PC-3 (cell line): ENCODE results near the gene LSM8. TPM values are rescaled to one million over a fixed set of nuclear protein-coding genes. Genes with fewer than 3 reads are reported as not detected.

ENCODE experiments used
- ATAC-seq: fragments of 200-7000 bp; cut with Tn5 transposase; 2 replicates; pipeline ENCODE4 v1.9.1; 2020; ENCODE audit warnings: mild to moderate bottlenecking, moderate library complexity
- BruUV-seq: library from RNA; stranded (reverse); fragments of 400-500 nt; replicated peaks from 2 replicates; lab custom pipeline; 2021; lab: Mats Ljungman, UMichigan
- CTCF ChIA-PET: fragments of 300-600 bp; sonication (Branson Sonifier 250); formaldehyde crosslinking; loops from one replicate; lab custom pipeline; 2022; ENCODE audit warnings: antibody characterized with exemption; lab: Charles Lee
- POLR2A ChIA-PET: fragments of 300-600 bp; sonication (Branson Sonifier 250); formaldehyde crosslinking; loops from one replicate; lab custom pipeline; 2022; ENCODE audit warnings: antibody characterized with exemption; ENCODE audit not compliant: unreplicated experiment; lab: Charles Lee
- DNase-seq: peaks from one replicate; pipeline ENCODE4 v3.0.0-alpha.2; 2015
- H2AFZ ChIP-seq: fragments of 300-600 bp; sonication (generic); 2 replicates; pipeline ENCODE4 v1.6.0; 2016; ENCODE audit warnings: antibody characterized with exemption, low read length
- H3F3A ChIP-seq: fragments of 300-600 bp; sonication (generic); one replicate; pipeline ENCODE4 v1.6.0; 2017; ENCODE audit warnings: antibody characterized with exemption, low read length, control low read depth, mild to moderate bottlenecking; ENCODE audit not compliant: unreplicated experiment
- H3K27ac ChIP-seq: fragments of 300-600 bp; sonication (generic); 2 replicates; pipeline ENCODE4 v1.5.1; 2016; ENCODE audit warnings: mild to moderate bottlenecking, low read length
- H3K27me3 ChIP-seq: fragments of 300-600 bp; sonication (generic); 2 replicates; pipeline ENCODE4 v1.6.1; 2016; ENCODE audit warnings: low read length, mixed read lengths
- H3K36me3 ChIP-seq: fragments of 300-600 bp; sonication (generic); 2 replicates; pipeline ENCODE4 v1.6.1; 2016; ENCODE audit warnings: low read depth, mixed run types, low read length, mixed read lengths
- H3K4me1 ChIP-seq: fragments of 300-600 bp; sonication (generic); 2 replicates; pipeline ENCODE4 v1.5.1; 2016; ENCODE audit warnings: low read length; ENCODE audit not compliant: insufficient read depth
- H3K4me2 ChIP-seq: fragments of 300-600 bp; sonication (generic); 2 replicates; pipeline ENCODE4 v1.6.0; 2016; ENCODE audit warnings: low read length
- H3K4me3 ChIP-seq: fragments of 300-600 bp; sonication (generic); 2 replicates; pipeline ENCODE4 v1.5.1; 2016; ENCODE audit warnings: mild to moderate bottlenecking, low read length, mixed read lengths
- H3K79me2 ChIP-seq: fragments of 300-600 bp; sonication (generic); 2 replicates; pipeline ENCODE4 v1.6.1; 2017; ENCODE audit warnings: low read length, mixed read lengths
- H3K9ac ChIP-seq: fragments of 300-600 bp; sonication (generic); 2 replicates; pipeline ENCODE4 v1.6.0; 2016; ENCODE audit warnings: mild to moderate bottlenecking, low read length
- H3K9me2 ChIP-seq: fragments of 300-600 bp; sonication (generic); replicated peaks from 2 replicates; pipeline ENCODE4 v1.6.1; 2016; ENCODE audit warnings: mixed run types, low read length, mixed read lengths
- H3K9me3 ChIP-seq: fragments of 300-600 bp; sonication (generic); 2 replicates; pipeline ENCODE4 v1.6.1; 2016; ENCODE audit warnings: low read length, mixed read lengths
- H4K20me1 ChIP-seq: fragments of 300-600 bp; sonication (generic); 2 replicates; pipeline ENCODE4 v1.6.1; 2016; ENCODE audit warnings: low read length, mixed read lengths
- CTCF ChIP-seq: fragments of 300-600 bp; sonication (generic); conservative IDR thresholded peaks from 2 replicates; pipeline ENCODE4 v1.5.1; 2017; ENCODE audit warnings: antibody characterized with exemption, low read depth, mild to moderate bottlenecking, low read length
- EZH2 ChIP-seq: fragments of 300-600 bp; sonication (generic); IDR thresholded peaks from one replicate; pipeline ENCODE4 v1.6.1; 2017; ENCODE audit warnings: antibody characterized with exemption, mild to moderate bottlenecking, low read length; ENCODE audit not compliant: unreplicated experiment
- EZH2phosphoT487 ChIP-seq: fragments of 300-600 bp; sonication (generic); IDR thresholded peaks from 2 replicates; pipeline ENCODE4 v1.6.1; 2018; ENCODE audit warnings: mild to moderate bottlenecking, antibody characterized with exemption, low read length, borderline replicate concordance
- intact Hi-C: fragments of 100-400 bp; cut with micrococcal nuclease; formaldehyde crosslinking; loops from 2 replicates; pipeline ENCODE4 v1.9.0; 2023
- total RNA-seq: library from RNA; depleted of rRNA; stranded (reverse); fragments of >200 nt; gene quantifications from 2 replicates; pipeline ENCODE4 v1.2.3, GENCODE V29; 2014

Gene LSM8
- total RNA-seq, 1 experiment from 2014 or later = 55.1 TPM

GRCh38 chr7:118217210-118217619, 33.3 kb downstream of the LSM8 start:
- TF ChIP-seq EZH2 (no peak), CTCF (no peak), EZH2phosphoT487 (no peak)
- Histone ChIP-seq H3K4me3 (no peak overlapping the region), H3K36me3 (no peaks in the 10 kb centered on the region), H3K9ac (no peak overlapping the region), H2AFZ (no peak overlapping the region), H3K27ac (no peak overlapping the region), H3K27me3 (0 out of 2 replicates have a peak, but pooled peaks cover 5% of the 10 kb centered on the region), H3K79me2 (no peaks in the 10 kb centered on the region), H3K9me3 (no peaks in the 10 kb centered on the region), H3K4me1 (no peaks in the 10 kb centered on the region), H3K9me2 (no peaks in the 10 kb centered on the region), H3F3A (no peaks in the 10 kb centered on the region), H4K20me1 (no peaks in the 10 kb centered on the region), H3K4me2 (no peak overlapping the region)
- ChIA-PET CTCF (no interaction called here), POLR2A (no interaction called here)
- DNase-seq = no peak
- no peak for ATAC-seq
- BruUV-seq = no TSS peak
- intact Hi-C loops = no loop called here

GRCh38 chr7:118218413-118219156, 34.6 kb downstream of the LSM8 start:
- H3K9me3 ChIP-seq = no peaks in the 10 kb centered on the region
- ATAC-seq = no peak
- no peaks in the 10 kb centered on the region for H3K4me1 ChIP-seq
- no peak overlapping the region for H3K9ac ChIP-seq
- H3K36me3 ChIP-seq = no peaks in the 10 kb centered on the region
- BruUV-seq = no TSS peak
- no peak overlapping the region for H3K4me2 ChIP-seq
- H4K20me1 ChIP-seq = no peaks in the 10 kb centered on the region
- TF ChIP-seq EZH2 = no peak
- no peaks in the 10 kb centered on the region for H3F3A ChIP-seq
- no peak overlapping the region for H2AFZ ChIP-seq
- H3K79me2 ChIP-seq = no peaks in the 10 kb centered on the region
- no peak overlapping the region for H3K27ac ChIP-seq
- CTCF ChIA-PET = no interaction called here
- 0 out of 2 replicates have a peak, but pooled peaks cover 9% of the 10 kb centered on the region for H3K27me3 ChIP-seq
- POLR2A ChIA-PET = no interaction called here
- no peaks in the 10 kb centered on the region for H3K9me2 ChIP-seq
- intact Hi-C loops = no loop called here
- no peak for DNase-seq
- no peak overlapping the region for H3K4me3 ChIP-seq

DNA sequence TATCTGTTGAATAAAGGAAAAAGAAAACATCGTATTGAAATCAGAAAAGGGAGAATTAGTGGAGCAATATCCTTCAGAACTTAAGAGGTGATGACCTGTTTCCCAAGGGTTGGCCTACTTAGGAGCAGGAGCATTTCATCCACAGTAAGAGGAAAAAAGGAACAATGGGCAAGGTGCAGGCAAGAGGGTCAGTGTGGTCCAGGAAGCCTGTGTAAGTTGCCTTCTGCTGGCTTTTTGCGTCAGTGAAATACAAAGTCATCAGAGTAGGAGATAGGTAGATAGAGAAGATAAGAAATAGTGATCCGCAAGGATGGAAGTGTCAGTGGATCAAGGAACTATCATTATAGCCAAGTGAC, 35.2 kb downstream of the LSM8 start:
- Histone ChIP-seq H3K4me2 (no peak overlapping the region), H3K36me3 (no peaks in the 10 kb centered on the region), H3F3A (no peaks in the 10 kb centered on the region), H3K9me3 (no peaks in the 10 kb centered on the region), H4K20me1 (no peaks in the 10 kb centered on the region), H3K9ac (no peak overlapping the region), H3K4me3 (no peak overlapping the region), H3K9me2 (no peaks in the 10 kb centered on the region), H3K79me2 (no peaks in the 10 kb centered on the region), H3K27me3 (0 out of 2 replicates have a peak, but pooled peaks cover 9% of the 10 kb centered on the region), H3K27ac (no peak overlapping the region), H2AFZ (no peak overlapping the region), H3K4me1 (no peaks in the 10 kb centered on the region)
- no peak for TF ChIP-seq EZH2phosphoT487
- no peak for TF ChIP-seq CTCF
- no peak for TF ChIP-seq EZH2
- BruUV-seq = no TSS peak
- ATAC-seq (no peak), DNase-seq (no peak)
- CTCF ChIA-PET = no interaction called here
- intact Hi-C loops = no loop called here
- POLR2A ChIA-PET = no interaction called here
